Nephron progenitor cell (in vitro differentiated cells): ENCODE measurements around the gene SULT1C3.

Experiments used
- DNase-seq: peaks from one replicate; pipeline ENCODE4 v3.0.0; 2021
- H3K27ac Mint-ChIP-seq: 2 replicates; pipeline ENCODE4 v1.8.0; 2021; ENCODE audit warnings: mild to moderate bottlenecking, moderate library complexity, mixed read lengths
- H3K27me3 Mint-ChIP-seq: 2 replicates; pipeline ENCODE4 v1.8.0; 2021; ENCODE audit warnings: mild to moderate bottlenecking, low read depth, mixed read lengths; ENCODE audit not compliant: poor library complexity
- H3K36me3 Mint-ChIP-seq: 2 replicates; pipeline ENCODE4 v1.8.0; 2021; ENCODE audit warnings: low read depth, mixed read lengths
- H3K4me1 Mint-ChIP-seq: 2 replicates; pipeline ENCODE4 v1.8.0; 2021; ENCODE audit warnings: mixed read lengths
- H3K4me3 Mint-ChIP-seq: 2 replicates; pipeline ENCODE4 v1.8.0; 2021; ENCODE audit warnings: mild to moderate bottlenecking, moderate library complexity, mixed read lengths
- H3K9me3 Mint-ChIP-seq: 2 replicates; pipeline ENCODE4 v1.8.0; 2021; ENCODE audit warnings: mild to moderate bottlenecking, moderate library complexity, mixed read lengths
- CTCF ChIP-seq: fragments of 200-600 bp; sonication (generic); IDR thresholded peaks from 2 replicates; pipeline ENCODE4 v1.5.0; 2021; ENCODE audit warnings: antibody characterized with exemption

The SULT1C3 gene

GRCh38 chr2:108239786-108240185 is at the start of gene SULT1C3:
Gene SULT1C3 (plus strand): TSS chr2:108239968. CDS start chr2:108247195, 7,227 bp downstream.
- no peak for TF ChIP-seq CTCF
- no peak within 1 kb of the TSS for H3K27ac Mint-ChIP-seq
- no peak within 1 kb of the TSS for H3K4me3 Mint-ChIP-seq
- H3K27me3 Mint-ChIP-seq, result no peaks in the 10 kb centered on the region
- no peak for DNase-seq
- H3K4me1 Mint-ChIP-seq, result no peaks in the 10 kb centered on the region
- H3K36me3 Mint-ChIP-seq, result peaks cover 35% of the 10 kb centered on the region
- H3K9me3 Mint-ChIP-seq, result peaks cover 66% of the 10 kb centered on the region

DNA sequence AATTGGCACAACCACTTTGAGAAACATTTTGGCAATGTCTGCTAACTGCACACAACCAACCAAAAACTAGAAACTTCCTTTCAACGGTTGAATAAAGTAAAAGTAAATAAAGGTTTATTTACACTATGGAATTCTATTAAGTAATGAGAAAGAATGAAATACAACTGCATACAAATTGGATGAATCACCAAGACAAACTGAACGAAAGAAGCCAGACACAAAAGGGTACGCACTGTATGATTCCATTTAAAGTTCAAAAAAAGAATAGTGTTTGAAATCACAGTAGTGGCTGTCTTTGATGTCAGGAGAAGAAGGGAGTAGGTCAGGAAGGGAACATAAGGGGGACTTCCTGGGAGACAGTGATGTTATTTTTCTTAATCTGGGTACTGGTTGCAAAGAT is 46.5 kb upstream of the SULT1C3 start:
- H3K4me1 Mint-ChIP-seq, result peaks cover 21% of the 10 kb centered on the region
- no peak for TF ChIP-seq CTCF
- no peaks in the 10 kb centered on the region for H3K36me3 Mint-ChIP-seq
- DNase-seq, result no peak
- H3K27ac Mint-ChIP-seq, result no peak overlapping the region
- H3K4me3 Mint-ChIP-seq, result no peak overlapping the region
- H3K9me3 Mint-ChIP-seq, result peaks cover 13% of the 10 kb centered on the region
- no peaks in the 10 kb centered on the region for H3K27me3 Mint-ChIP-seq

DNA sequence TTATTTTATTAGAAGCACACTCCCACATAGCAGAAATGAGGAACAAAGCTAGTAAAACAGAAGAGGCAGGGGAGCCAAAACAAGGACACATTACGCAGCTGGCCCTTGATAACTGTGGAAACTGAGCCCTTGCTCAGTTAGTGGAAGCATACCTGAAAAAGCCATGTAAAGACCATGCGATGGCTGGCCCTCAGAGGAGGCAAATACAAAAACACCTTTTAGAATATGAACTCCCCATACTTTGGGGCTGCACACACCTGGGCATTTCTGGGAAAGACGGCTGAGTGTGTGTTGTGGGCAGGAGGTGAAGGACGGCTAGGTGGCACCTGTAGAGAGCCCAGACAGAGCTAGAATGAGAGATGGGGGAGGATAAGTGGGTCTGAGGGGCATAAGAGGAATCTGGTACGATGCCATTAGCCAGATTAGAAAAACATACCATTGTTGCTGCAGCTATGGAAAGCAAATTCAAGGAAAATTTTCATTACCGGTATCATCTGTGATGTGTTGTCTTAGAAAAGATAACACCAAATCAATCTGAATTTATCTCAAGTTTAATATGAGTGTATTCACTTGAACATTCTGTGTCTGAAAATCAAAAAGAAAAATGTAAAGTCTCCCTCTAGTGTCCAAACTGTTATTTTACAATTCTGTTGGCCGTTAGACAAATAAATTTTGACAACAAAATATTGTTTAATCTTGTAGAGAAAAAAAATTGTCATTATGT is 45.2 kb upstream of the SULT1C3 start:
- no peak for DNase-seq
- H3K9me3 Mint-ChIP-seq, result peaks cover 17% of the 10 kb centered on the region
- peak; percentile 45 for TF ChIP-seq CTCF
- no peaks in the 10 kb centered on the region for H3K36me3 Mint-ChIP-seq
- H3K4me1 Mint-ChIP-seq, result peaks cover 19% of the 10 kb centered on the region
- H3K27me3 Mint-ChIP-seq, result no peaks in the 10 kb centered on the region
- no peak overlapping the region for H3K27ac Mint-ChIP-seq
- no peak overlapping the region for H3K4me3 Mint-ChIP-seq

GRCh38 chr2:108195133-108195439 is 44.7 kb upstream of the SULT1C3 start:
- Mint-ChIP-seq H3K4me3 (no peak overlapping the region), H3K4me1 (peaks cover 15% of the 10 kb centered on the region), H3K27ac (no peak overlapping the region), H3K9me3 (peaks cover 19% of the 10 kb centered on the region), H3K36me3 (peaks cover under 1% of the 10 kb centered on the region), H3K27me3 (no peaks in the 10 kb centered on the region)
- no peak for DNase-seq
- TF ChIP-seq CTCF, result peak; percentile 1

GRCh38 chr2:108199726-108200125 is 40.0 kb upstream of the SULT1C3 start:
- no peak for DNase-seq
- peaks cover under 1% of the 10 kb centered on the region for H3K4me1 Mint-ChIP-seq
- TF ChIP-seq CTCF, result no peak
- H3K27ac Mint-ChIP-seq, result no peak overlapping the region
- peaks cover 4% of the 10 kb centered on the region for H3K27me3 Mint-ChIP-seq
- peaks cover 20% of the 10 kb centered on the region for H3K36me3 Mint-ChIP-seq
- H3K4me3 Mint-ChIP-seq, result no peak overlapping the region
- peaks cover 58% of the 10 kb centered on the region for H3K9me3 Mint-ChIP-seq

DNA sequence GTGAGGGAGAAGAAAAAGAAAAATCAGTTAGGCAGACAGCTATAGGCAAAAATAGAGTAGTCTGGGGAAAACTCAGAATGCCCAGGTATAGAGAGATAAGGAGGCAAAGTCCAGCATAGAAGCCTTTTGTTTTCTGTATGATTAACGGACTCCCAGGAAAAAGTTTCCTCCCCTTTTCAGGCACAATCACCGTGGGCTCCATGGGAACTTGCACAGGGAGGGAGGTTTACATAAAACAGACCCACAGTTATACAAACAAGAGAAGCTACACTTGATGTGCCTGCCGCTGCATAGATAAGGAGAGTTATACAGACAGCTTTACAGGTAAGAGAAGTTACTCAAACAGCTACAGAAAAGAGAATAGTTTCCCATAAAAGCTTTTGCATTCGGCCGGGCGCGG is 39.2 kb upstream of the SULT1C3 start:
- Mint-ChIP-seq H3K9me3 (peaks cover 64% of the 10 kb centered on the region), H3K27me3 (peaks cover 4% of the 10 kb centered on the region)

More for the DNA sequence above, 39.2 kb upstream of the SULT1C3 start:
- Mint-ChIP-seq H3K4me1 (no peaks in the 10 kb centered on the region), H3K27ac (no peak overlapping the region), H3K4me3 (no peak overlapping the region), H3K36me3 (peaks cover 20% of the 10 kb centered on the region)
- no peak for DNase-seq
- no peak for TF ChIP-seq CTCF
